ENCODE data around the gene STOML1. TPM values are rescaled to one million over a fixed set of nuclear protein-coding genes. Genes with fewer than 3 reads are reported as not detected.

The STOML1 gene
- total RNA-seq, 2 experiments from 2014 or later = 12.0 to 12.8 TPM

DNA sequence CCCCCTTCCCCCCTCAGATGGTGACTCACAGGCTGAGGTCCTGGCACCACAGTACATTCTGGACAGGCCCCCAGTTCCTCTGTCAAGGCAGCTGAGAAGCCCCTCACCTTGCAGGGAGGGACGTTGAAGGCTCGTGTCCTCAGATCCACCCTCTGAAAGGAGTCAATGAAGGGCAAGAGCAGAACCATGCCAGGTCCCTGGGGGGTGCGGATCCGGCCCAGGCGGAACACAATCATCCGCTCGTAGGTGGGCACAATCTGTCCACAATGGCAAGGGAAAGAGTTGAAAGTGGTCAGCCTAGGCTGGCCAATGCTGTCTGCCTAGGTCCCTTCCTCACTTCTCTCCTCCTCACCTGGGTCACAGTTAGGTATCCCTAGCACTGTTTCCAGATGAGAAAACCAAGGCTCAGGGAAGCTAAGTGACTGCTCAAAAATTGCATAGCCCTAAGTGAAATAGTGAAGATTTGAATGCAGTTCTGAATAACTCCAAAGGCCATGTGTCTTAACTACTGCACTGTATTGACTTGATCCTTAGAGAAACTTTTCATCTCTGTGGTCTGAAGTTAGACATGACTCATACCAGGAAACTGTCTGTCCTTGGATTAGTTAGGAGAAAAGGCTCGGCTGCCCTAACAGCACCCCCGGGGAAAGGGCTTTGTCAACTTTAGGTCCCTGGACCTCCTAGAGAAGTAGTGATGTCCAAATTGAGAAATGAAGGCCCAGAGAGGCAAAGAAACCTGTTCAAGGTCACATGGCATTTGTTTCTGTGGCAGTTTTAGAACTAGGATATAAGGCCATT lies 2.9 kb downstream of the STOML1 start:
- peaks cover 8% of the 10 kb centered on the region for H3K36me3 Mint-ChIP-seq (ENCODE audit: low read depth)
- POLR2A ChIA-PET = no interaction called here
- no peak for DNase-seq
- peaks cover 58% of the 10 kb centered on the region for H3K4me1 Mint-ChIP-seq
- H3K9me3 Mint-ChIP-seq = no peaks in the 10 kb centered on the region
- CTCF ChIA-PET = interaction anchor here (0.6 to 6.7 kb wide), 2 partner anchors 17 to 30 kb away, joined by 3 to 63 read pairs; no protein-coding TSS in a partner anchor
- H3K27ac Mint-ChIP-seq = no peak overlapping the region
- H3K27me3 Mint-ChIP-seq = no peaks in the 10 kb centered on the region
- H3K4me3 Mint-ChIP-seq = no peak overlapping the region

DNA sequence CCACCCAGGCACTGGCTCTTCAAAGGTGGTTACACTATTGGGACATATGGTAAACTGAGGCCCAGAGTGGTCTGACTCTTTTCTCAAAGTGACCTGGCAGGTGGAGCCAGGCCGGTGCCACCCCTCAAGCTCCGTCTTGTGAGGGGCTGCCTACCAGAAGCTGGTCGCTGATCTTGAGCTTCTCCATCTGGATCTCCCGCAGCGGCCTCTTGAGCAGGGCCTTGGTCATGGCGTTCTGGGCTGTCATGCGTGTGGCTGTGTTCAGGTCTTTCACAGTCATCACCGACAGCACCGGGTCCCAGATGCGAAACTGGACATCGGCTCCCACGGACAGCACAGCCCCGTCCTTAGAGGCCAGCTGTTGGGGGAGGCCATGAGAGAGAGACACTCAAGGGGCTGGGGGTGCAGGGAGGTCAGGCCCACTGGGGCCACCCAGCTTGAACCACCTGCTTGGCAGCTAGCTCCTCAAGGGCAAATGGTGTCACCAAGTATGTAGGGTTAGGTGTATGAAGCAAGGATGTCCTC lies 3.6 kb downstream of the STOML1 start:
- H3K27me3 Mint-ChIP-seq = no peaks in the 10 kb centered on the region
- H3K27ac Mint-ChIP-seq = no peak overlapping the region
- H3K4me3 Mint-ChIP-seq = no peak overlapping the region
- peaks cover 11% of the 10 kb centered on the region for H3K36me3 Mint-ChIP-seq (ENCODE audit: low read depth)
- ChIA-PET CTCF (interaction anchor here (1.5 kb wide), 1 partner anchor 13 kb away, joined by 3 read pairs; no protein-coding TSS in a partner anchor), POLR2A (no interaction called here)
- H3K4me1 Mint-ChIP-seq = peaks cover 54% of the 10 kb centered on the region
- DNase-seq = no peak
- H3K9me3 Mint-ChIP-seq = no peaks in the 10 kb centered on the region

GRCh38 chr15:73987681-73988444 lies 4.2 kb downstream of the STOML1 start:
- Mint-ChIP-seq H3K4me3 (no peak overlapping the region), H3K27me3 (no peaks in the 10 kb centered on the region), H3K27ac (no peak overlapping the region), H3K36me3 (ENCODE audit: low read depth) (peaks cover 11% of the 10 kb centered on the region), H3K4me1 (peaks cover 54% of the 10 kb centered on the region), H3K9me3 (no peaks in the 10 kb centered on the region)
- POLR2A ChIA-PET = no interaction called here
- CTCF ChIA-PET = interaction anchor here (0.7 to 1.5 kb wide), 3 partner anchors 9 to 15 kb away, joined by 3 read pairs; no protein-coding TSS in a partner anchor
- no peak for DNase-seq

DNA sequence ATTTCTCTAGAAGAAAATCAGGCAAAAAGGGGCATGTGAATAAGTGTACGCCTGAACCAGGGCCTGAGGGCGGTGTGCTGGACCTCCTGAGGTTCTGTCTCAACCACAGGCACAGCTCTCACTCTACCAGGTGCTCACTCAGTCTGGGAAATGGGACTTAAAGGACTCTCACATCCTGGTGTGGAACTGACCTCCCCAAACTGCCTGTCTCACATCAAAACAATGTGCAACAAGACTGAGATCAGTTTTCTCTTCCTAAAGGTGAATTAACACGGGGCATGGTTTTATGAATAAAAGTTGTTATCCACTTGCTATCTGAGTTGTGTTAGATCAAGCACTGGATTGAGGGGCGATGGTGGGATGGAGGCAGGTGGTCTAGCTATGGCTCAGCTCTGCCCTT lies 4.8 kb downstream of the STOML1 start:
- no peak overlapping the region for H3K27ac Mint-ChIP-seq
- H3K4me3 Mint-ChIP-seq = no peak overlapping the region
- CTCF ChIA-PET = interaction anchor here (0.7 to 1.5 kb wide), 3 partner anchors 9 to 14 kb away, joined by 3 read pairs; no protein-coding TSS in a partner anchor
- H3K9me3 Mint-ChIP-seq = no peaks in the 10 kb centered on the region
- peaks cover 54% of the 10 kb centered on the region for H3K4me1 Mint-ChIP-seq
- H3K36me3 Mint-ChIP-seq (ENCODE audit: low read depth) = peaks cover 11% of the 10 kb centered on the region
- POLR2A ChIA-PET = no interaction called here
- no peak for DNase-seq
- no peaks in the 10 kb centered on the region for H3K27me3 Mint-ChIP-seq

DNA sequence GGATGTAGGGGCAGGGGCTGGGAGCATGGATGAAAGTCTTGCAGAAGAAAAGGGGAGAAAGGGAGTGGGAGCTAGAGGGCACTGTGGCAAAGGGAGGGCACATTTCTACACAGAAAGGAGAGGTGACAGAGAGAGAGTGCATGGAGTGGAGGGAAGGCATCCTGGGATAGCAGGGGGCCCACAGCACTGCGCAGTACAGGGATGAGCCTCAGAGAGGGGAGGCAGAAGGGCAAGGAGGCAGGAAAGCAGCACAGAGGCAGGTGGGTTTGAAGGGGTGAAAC lies 5.4 kb downstream of the STOML1 start:
- Mint-ChIP-seq H3K4me3 (no peak overlapping the region), H3K27ac (no peak overlapping the region), H3K36me3 (ENCODE audit: low read depth) (peaks cover 11% of the 10 kb centered on the region), H3K4me1 (peaks cover 59% of the 10 kb centered on the region), H3K27me3 (no peaks in the 10 kb centered on the region), H3K9me3 (no peaks in the 10 kb centered on the region)
- CTCF ChIA-PET = interaction anchor here (1.1 to 2.2 kb wide), 2 partner anchors 14 kb away, joined by 3 to 6 read pairs; no protein-coding TSS in a partner anchor
- POLR2A ChIA-PET = no interaction called here
- DNase-seq = no peak

DNA sequence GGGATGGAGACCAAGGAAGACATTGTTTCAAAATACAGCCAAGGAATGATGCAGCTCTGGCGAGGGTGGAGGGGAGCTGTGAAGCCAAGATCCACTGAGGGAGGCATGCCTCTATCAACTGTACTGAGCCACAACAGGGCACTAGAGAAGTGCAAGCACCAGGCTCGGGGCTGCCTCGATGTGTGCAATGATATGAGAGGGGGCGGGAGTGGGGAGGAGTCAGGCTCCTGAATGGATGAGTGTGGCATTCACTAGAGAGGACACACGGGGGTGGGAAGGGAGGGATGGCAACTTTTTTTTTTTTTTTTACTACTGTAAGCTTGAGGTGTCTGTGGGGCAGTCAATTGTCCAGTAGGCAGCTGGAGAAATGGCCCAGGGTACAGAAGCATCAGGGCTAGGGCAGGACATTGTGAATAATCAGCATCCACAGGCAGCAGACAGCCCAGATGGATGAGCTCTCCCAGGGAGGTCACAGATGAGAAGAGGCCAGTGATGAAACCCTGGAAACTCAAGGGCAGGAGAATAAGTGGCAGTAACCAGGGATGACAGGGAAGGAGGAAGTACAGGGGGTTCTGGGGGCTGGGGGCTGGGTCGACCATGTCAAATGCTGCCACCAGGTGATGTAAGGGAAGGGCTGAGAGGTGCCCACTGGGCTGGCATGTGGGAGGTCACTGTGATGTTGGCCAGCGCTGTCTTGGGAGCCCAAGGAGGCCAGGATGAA lies 5.9 kb downstream of the STOML1 start:
- Mint-ChIP-seq H3K9me3 (no peaks in the 10 kb centered on the region), H3K36me3 (ENCODE audit: low read depth) (peaks cover 11% of the 10 kb centered on the region), H3K4me3 (no peak overlapping the region), H3K27ac (no peak overlapping the region), H3K4me1 (peaks cover 59% of the 10 kb centered on the region), H3K27me3 (no peaks in the 10 kb centered on the region)
- ChIA-PET CTCF (interaction anchor here (1.3 to 2.2 kb wide), 2 partner anchors 13 to 15 kb away, joined by 3 to 6 read pairs; no protein-coding TSS in a partner anchor), POLR2A (no interaction called here)
- no peak for DNase-seq

- peaks cover 60% of the 10 kb centered on the region for H3K4me1 Mint-ChIP-seq
- no peaks in the 10 kb centered on the region for H3K27me3 Mint-ChIP-seq
- no peak overlapping the region for H3K4me3 Mint-ChIP-seq
- DNase-seq = no peak
- H3K27ac Mint-ChIP-seq = no peak overlapping the region
- ChIA-PET CTCF (interaction anchor here (0.6 to 2.2 kb wide), 4 partner anchors 12 to 58 kb away, joined by 3 to 6 read pairs (median 4); no protein-coding TSS in a partner anchor), POLR2A (interaction anchor here (0.6 to 1.1 kb wide), 2 partner anchors 9 to 28 kb away, joined by 3 to 4 read pairs; partner anchors contain the start of gene PML)
- H3K36me3 Mint-ChIP-seq (ENCODE audit: low read depth) = peaks cover 11% of the 10 kb centered on the region
- no peaks in the 10 kb centered on the region for H3K9me3 Mint-ChIP-seq
These were observed 6.8 kb downstream of the STOML1 start for GRCh38 chr15:73985101-73985873.

DNA sequence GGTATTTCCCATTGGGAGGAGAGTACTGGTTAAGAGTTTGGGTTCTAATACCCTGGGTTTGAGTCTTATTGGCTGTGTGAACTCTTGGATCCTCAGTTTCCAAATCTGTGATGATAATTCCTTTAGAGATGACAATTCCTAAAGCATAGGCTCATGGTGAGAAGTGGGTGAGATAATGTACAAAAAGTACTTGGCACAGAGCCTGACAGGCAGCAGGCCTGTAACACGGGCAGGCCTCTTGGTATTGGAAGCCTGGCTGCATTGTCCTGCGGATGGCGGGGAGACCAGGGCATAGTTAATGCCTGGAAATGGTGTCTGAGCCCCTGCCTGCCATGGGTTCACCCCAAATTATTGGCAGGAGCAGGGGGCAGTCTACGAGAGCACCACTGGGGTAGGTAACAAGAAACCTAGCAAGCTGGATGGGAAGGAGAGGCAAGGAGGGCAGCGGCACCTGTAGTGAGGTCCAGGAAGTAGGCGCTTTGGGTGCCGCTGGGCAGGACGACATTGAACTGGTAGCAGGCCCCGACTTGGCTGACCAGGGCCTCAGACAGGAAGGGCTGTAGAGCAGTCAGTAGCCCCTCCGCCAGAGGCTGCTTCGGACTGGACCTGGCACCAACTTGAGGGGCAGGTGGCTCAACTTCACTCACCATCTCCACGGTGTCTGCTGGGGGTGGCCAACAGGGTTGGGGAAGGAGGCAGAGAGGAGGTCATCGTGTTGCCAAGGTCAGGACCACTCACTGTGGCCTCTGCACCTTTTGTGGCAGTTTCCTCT lies 7.7 kb downstream of the STOML1 start:
- Mint-ChIP-seq H3K27ac (peak overlapping the region; percentile 65), H3K9me3 (no peaks in the 10 kb centered on the region), H3K4me3 (no peak overlapping the region), H3K36me3 (ENCODE audit: low read depth) (peaks cover 11% of the 10 kb centered on the region), H3K4me1 (peaks cover 57% of the 10 kb centered on the region), H3K27me3 (no peaks in the 10 kb centered on the region)
- CTCF ChIA-PET = interaction anchor here (0.6 to 2.2 kb wide), 3 partner anchors 12 to 57 kb away, joined by 4 to 6 read pairs (median 5); no protein-coding TSS in a partner anchor
- DNase-seq = no peak
- POLR2A ChIA-PET = interaction anchor here (1.1 kb wide), 1 partner anchor 10 kb away, joined by 4 read pairs; the partner anchor contains the start of gene PML

DNA sequence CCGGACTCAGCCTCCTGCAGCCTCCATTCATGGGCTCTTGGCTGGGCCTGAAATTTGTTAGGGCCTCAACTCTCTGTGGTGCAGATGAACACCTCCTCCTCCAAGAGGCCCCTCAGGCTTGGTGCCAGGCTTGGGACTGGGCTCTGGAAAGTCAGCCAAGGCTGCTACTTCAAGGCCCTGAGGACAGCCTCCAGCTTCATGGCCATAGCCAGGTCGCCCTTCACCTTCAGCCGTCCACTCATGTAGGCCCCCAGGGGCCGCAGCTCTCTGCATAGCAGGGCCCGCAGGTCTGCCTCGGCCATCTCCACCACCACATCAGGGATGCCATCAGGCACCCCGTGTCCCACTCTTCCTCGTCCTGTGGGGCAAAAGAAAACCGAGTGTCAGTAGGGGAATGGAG lies 8.3 kb downstream of the STOML1 start:
- ChIA-PET POLR2A (interaction anchor here (1.0 kb wide), 1 partner anchor 11 kb away, joined by 3 read pairs; the partner anchor contains the start of gene PML), CTCF (interaction anchor here (0.5 to 1.4 kb wide), 3 partner anchors 9 to 25 kb away, joined by 3 to 5 read pairs (median 3); partner anchors contain the start of gene STOML1)
- H3K4me3 Mint-ChIP-seq = no peak overlapping the region
- DNase-seq = no peak
- H3K36me3 Mint-ChIP-seq (ENCODE audit: low read depth) = peaks cover 11% of the 10 kb centered on the region
- H3K27ac Mint-ChIP-seq = peak overlapping the region; percentile 65
- H3K9me3 Mint-ChIP-seq = no peaks in the 10 kb centered on the region
- peaks cover 57% of the 10 kb centered on the region for H3K4me1 Mint-ChIP-seq
- no peaks in the 10 kb centered on the region for H3K27me3 Mint-ChIP-seq

- H3K27me3 Mint-ChIP-seq = peaks cover 4% of the 10 kb centered on the region
- peaks cover 57% of the 10 kb centered on the region for H3K4me1 Mint-ChIP-seq
- H3K9me3 Mint-ChIP-seq = no peaks in the 10 kb centered on the region
- H3K36me3 Mint-ChIP-seq (ENCODE audit: low read depth) = peaks cover 11% of the 10 kb centered on the region
- CTCF ChIA-PET = interaction anchor here (0.5 to 2.4 kb wide), 4 partner anchors 9 to 25 kb away, joined by 3 to 7 read pairs (median 4); partner anchors contain the start of gene STOML1
- DNase-seq = no peak
- H3K27ac Mint-ChIP-seq = peak overlapping the region; percentile 89
- POLR2A ChIA-PET = interaction anchor here (1.0 kb wide), 1 partner anchor 11 kb away, joined by 3 read pairs; the partner anchor contains the start of gene PML
- H3K4me3 Mint-ChIP-seq = no peak overlapping the region
These were observed 8.8 kb downstream of the STOML1 start for GRCh38 chr15:73983211-73983727.
